ENCODE results near the gene CSMD2. TPM values are rescaled to one million over a fixed set of nuclear protein-coding genes. Genes with fewer than 3 reads are reported as not detected.

CSMD2 gene
- total RNA-seq, 2 experiments from 2014 or later: not detected

GRCh38 chr1:34108711-34109110 lies 56.3 kb downstream of the CSMD2 start:
- ChIA-PET CTCF (no interaction called here), POLR2A (no interaction called here)
- no peak overlapping the region for H3K27ac Mint-ChIP-seq
- no peak for ATAC-seq (ENCODE audit: poor library complexity)
- no peak for TF ChIP-seq CTCF (IDR thresholded peaks at IDR 0.05)
- no peak overlapping the region for H3K4me3 Mint-ChIP-seq
- Histone ChIP-seq H3K27ac (ENCODE audit: low read depth in 1 of 2, low read length in 2 of 2) (no peak overlapping the region), H3K36me3 (ENCODE audit: insufficient read depth, low read length) (no peaks in the 10 kb centered on the region), H3K4me3 (ENCODE audit: low read length) (no peak overlapping the region), H3K27me3 (ENCODE audit: control insufficient read depth in 1 of 2, insufficient read depth in 2 of 2, low read length in 2 of 2) (peaks cover 2 to 12% of the 10 kb centered on the region in 2 experiments), H3K9me3 (ENCODE audit: control insufficient read depth in 1 of 2, insufficient read depth in 1 of 2, low read length in 2 of 2) (peaks cover 0 to 8% of the 10 kb centered on the region in 2 experiments), H3K4me1 (ENCODE audit: insufficient read depth, low read length) (no peaks in the 10 kb centered on the region)
- H3K9me3 Mint-ChIP-seq: no peaks in the 10 kb centered on the region
- H3K36me3 Mint-ChIP-seq (ENCODE audit: low read depth): no peaks in the 10 kb centered on the region
- peaks cover 42% of the 10 kb centered on the region for H3K27me3 Mint-ChIP-seq
- H3K4me1 Mint-ChIP-seq (ENCODE audit: low read depth): no peaks in the 10 kb centered on the region
- intact Hi-C loops (cut with DNase I, micrococcal nuclease): no loop called here
- DNase-seq: no peak

GRCh38 chr1:34108269-34108668 lies 56.8 kb downstream of the CSMD2 start:
- Mint-ChIP-seq H3K4me3 (no peak overlapping the region), H3K27me3 (peaks cover 42% of the 10 kb centered on the region), H3K9me3 (no peaks in the 10 kb centered on the region), H3K4me1 (ENCODE audit: low read depth) (no peaks in the 10 kb centered on the region), H3K36me3 (ENCODE audit: low read depth) (no peaks in the 10 kb centered on the region), H3K27ac (no peak overlapping the region)
- Histone ChIP-seq H3K36me3 (ENCODE audit: insufficient read depth, low read length) (no peaks in the 10 kb centered on the region), H3K4me1 (ENCODE audit: insufficient read depth, low read length) (no peaks in the 10 kb centered on the region), H3K27ac (ENCODE audit: low read depth in 1 of 2, low read length in 2 of 2) (no peak overlapping the region), H3K4me3 (ENCODE audit: low read length) (no peak overlapping the region), H3K27me3 (ENCODE audit: control insufficient read depth in 1 of 2, insufficient read depth in 2 of 2, low read length in 2 of 2) (peaks cover 2 to 12% of the 10 kb centered on the region in 2 experiments), H3K9me3 (ENCODE audit: control insufficient read depth in 1 of 2, insufficient read depth in 1 of 2, low read length in 2 of 2) (peaks cover 0 to 3% of the 10 kb centered on the region in 2 experiments)
- CTCF ChIA-PET: no interaction called here
- no peak for TF ChIP-seq CTCF (IDR thresholded peaks at IDR 0.05)
- intact Hi-C loops (cut with DNase I, micrococcal nuclease): no loop called here
- DNase-seq: no peak
- POLR2A ChIA-PET: no interaction called here
- no peak for ATAC-seq (ENCODE audit: poor library complexity)

GRCh38 chr1:34101151-34101550 lies 63.9 kb downstream of the CSMD2 start:
- Histone ChIP-seq H3K9me3 (ENCODE audit: control insufficient read depth in 1 of 2, insufficient read depth in 1 of 2, low read length in 2 of 2) (no peaks in the 10 kb centered on the region), H3K4me3 (ENCODE audit: low read length) (no peak overlapping the region), H3K27me3 (ENCODE audit: control insufficient read depth in 1 of 2, insufficient read depth in 2 of 2, low read length in 2 of 2) (peaks cover 0 to 8% of the 10 kb centered on the region in 2 experiments), H3K36me3 (ENCODE audit: insufficient read depth, low read length) (no peaks in the 10 kb centered on the region), H3K27ac (ENCODE audit: low read depth in 1 of 2, low read length in 2 of 2) (no peak overlapping the region), H3K4me1 (ENCODE audit: insufficient read depth, low read length) (no peaks in the 10 kb centered on the region)
- no peaks in the 10 kb centered on the region for H3K4me1 Mint-ChIP-seq (ENCODE audit: low read depth)
- H3K27ac Mint-ChIP-seq: no peak overlapping the region
- TF ChIP-seq CTCF (IDR thresholded peaks at IDR 0.05): no peak
- H3K27me3 Mint-ChIP-seq: peaks cover 24% of the 10 kb centered on the region
- intact Hi-C loops (cut with DNase I, micrococcal nuclease): no loop called here
- H3K9me3 Mint-ChIP-seq: no peaks in the 10 kb centered on the region
- no peaks in the 10 kb centered on the region for H3K36me3 Mint-ChIP-seq (ENCODE audit: low read depth)
- ChIA-PET POLR2A (no interaction called here), CTCF (interaction anchor here (0.6 kb wide), 1 partner anchor 68 kb away, joined by 3 read pairs; no protein-coding TSS in a partner anchor)
- DNase-seq (no peak), ATAC-seq (ENCODE audit: poor library complexity) (no peak)
- H3K4me3 Mint-ChIP-seq: no peak overlapping the region

Data from CD4-positive, alpha-beta T cell (primary cell).